ENCODE measurements around the gene VPS9D1.
A peak's percentile ranks its signal among the peaks of the same experiment; 100 is the strongest.

Gene VPS9D1

GRCh38 chr16:89711601-89712273 is 9.0 kb downstream of the VPS9D1 start:
- TF ChIP-seq TAF1 (IDR thresholded peaks at IDR 0.05; ENCODE audit: low read depth, low read length) = peak; percentile 61
- peak; percentile 60; the same call in 1 of the 2 replicates for TF ChIP-seq POLR2AphosphoS5 (IDR thresholded peaks at IDR 0.05; ENCODE audit: low read depth, low read length)
- TF ChIP-seq POU2F2 (IDR thresholded peaks at IDR 0.05; ENCODE audit: low read depth, low read length) = no peak
- peak; percentile 99 for DNase-seq (ENCODE audit: insufficient read length, low spot score)
- peak; percentile 72 for FAIRE-seq

GRCh38 chr16:89710709-89711564 is 9.8 kb downstream of the VPS9D1 start:
- no peak for FAIRE-seq
- no peak for TF ChIP-seq SPI1 (IDR thresholded peaks at IDR 0.05; ENCODE audit: low read depth, low read length)
- no peak for TF ChIP-seq TAF1 (IDR thresholded peaks at IDR 0.05; ENCODE audit: low read depth, low read length)
- TF ChIP-seq POU2F2 (IDR thresholded peaks at IDR 0.05; ENCODE audit: low read depth, low read length) = no peak
- TF ChIP-seq PAX5 (IDR thresholded peaks at IDR 0.05; ENCODE audit: insufficient read depth, low read length, severe bottlenecking) = no peak
- no peak for TF ChIP-seq POLR2AphosphoS5 (IDR thresholded peaks at IDR 0.05; ENCODE audit: low read depth, low read length)
- TF ChIP-seq POLR2A (IDR thresholded peaks at IDR 0.05; ENCODE audit: low read depth, low read length) = no peak
- no peak for DNase-seq (ENCODE audit: insufficient read length, low spot score)

- DNase-seq (ENCODE audit: insufficient read length, low spot score) (no peak), FAIRE-seq (no peak)
- TF ChIP-seq POU2F2 (IDR thresholded peaks at IDR 0.05; ENCODE audit: low read depth, low read length) (no peak), SPI1 (IDR thresholded peaks at IDR 0.05; ENCODE audit: low read depth, low read length) (no peak), PAX5 (IDR thresholded peaks at IDR 0.05; ENCODE audit: insufficient read depth, low read length, severe bottlenecking) (no peak), TAF1 (IDR thresholded peaks at IDR 0.05; ENCODE audit: low read depth, low read length) (no peak), POLR2AphosphoS5 (IDR thresholded peaks at IDR 0.05; ENCODE audit: low read depth, low read length) (no peak)
These were observed 10.8 kb downstream of the VPS9D1 start for GRCh38 chr16:89709716-89710432.

GRCh38 chr16:89709166-89709565 is 11.5 kb downstream of the VPS9D1 start:
- FAIRE-seq (no peak), DNase-seq (ENCODE audit: insufficient read length, low spot score) (no peak)
- TF ChIP-seq PAX5 (IDR thresholded peaks at IDR 0.05; ENCODE audit: insufficient read depth, low read length, severe bottlenecking) (no peak), POLR2AphosphoS5 (IDR thresholded peaks at IDR 0.05; ENCODE audit: low read depth, low read length) (no peak), TAF1 (IDR thresholded peaks at IDR 0.05; ENCODE audit: low read depth, low read length) (no peak), SPI1 (IDR thresholded peaks at IDR 0.05; ENCODE audit: low read depth, low read length) (no peak), POLR2A (IDR thresholded peaks at IDR 0.05; ENCODE audit: low read depth, low read length) (no peak), POU2F2 (IDR thresholded peaks at IDR 0.05; ENCODE audit: low read depth, low read length) (no peak)

- no peak for FAIRE-seq
- no peak for DNase-seq (ENCODE audit: insufficient read length, low spot score)
- TF ChIP-seq POLR2A (IDR thresholded peaks at IDR 0.05; ENCODE audit: low read depth, low read length) = no peak
- TF ChIP-seq POLR2AphosphoS5 (IDR thresholded peaks at IDR 0.05; ENCODE audit: low read depth, low read length) = no peak
- TF ChIP-seq POU2F2 (IDR thresholded peaks at IDR 0.05; ENCODE audit: low read depth, low read length) = no peak
- TF ChIP-seq TAF1 (IDR thresholded peaks at IDR 0.05; ENCODE audit: low read depth, low read length) = no peak
- no peak for TF ChIP-seq PAX5 (IDR thresholded peaks at IDR 0.05; ENCODE audit: insufficient read depth, low read length, severe bottlenecking)
- no peak for TF ChIP-seq SPI1 (IDR thresholded peaks at IDR 0.05; ENCODE audit: low read depth, low read length)
These were observed 12.2 kb downstream of the VPS9D1 start for GRCh38 chr16:89708481-89708931.

- DNase-seq (ENCODE audit: insufficient read length, low spot score) (no peak), FAIRE-seq (no peak)
- TF ChIP-seq POLR2AphosphoS5 (IDR thresholded peaks at IDR 0.05; ENCODE audit: low read depth, low read length) (no peak), PAX5 (IDR thresholded peaks at IDR 0.05; ENCODE audit: insufficient read depth, low read length, severe bottlenecking) (no peak), POU2F2 (IDR thresholded peaks at IDR 0.05; ENCODE audit: low read depth, low read length) (no peak), SPI1 (IDR thresholded peaks at IDR 0.05; ENCODE audit: low read depth, low read length) (no peak), TAF1 (IDR thresholded peaks at IDR 0.05; ENCODE audit: low read depth, low read length) (no peak), POLR2A (IDR thresholded peaks at IDR 0.05; ENCODE audit: low read depth, low read length) (no peak)
These were observed 13.0 kb downstream of the VPS9D1 start for GRCh38 chr16:89707695-89708094.

DNA sequence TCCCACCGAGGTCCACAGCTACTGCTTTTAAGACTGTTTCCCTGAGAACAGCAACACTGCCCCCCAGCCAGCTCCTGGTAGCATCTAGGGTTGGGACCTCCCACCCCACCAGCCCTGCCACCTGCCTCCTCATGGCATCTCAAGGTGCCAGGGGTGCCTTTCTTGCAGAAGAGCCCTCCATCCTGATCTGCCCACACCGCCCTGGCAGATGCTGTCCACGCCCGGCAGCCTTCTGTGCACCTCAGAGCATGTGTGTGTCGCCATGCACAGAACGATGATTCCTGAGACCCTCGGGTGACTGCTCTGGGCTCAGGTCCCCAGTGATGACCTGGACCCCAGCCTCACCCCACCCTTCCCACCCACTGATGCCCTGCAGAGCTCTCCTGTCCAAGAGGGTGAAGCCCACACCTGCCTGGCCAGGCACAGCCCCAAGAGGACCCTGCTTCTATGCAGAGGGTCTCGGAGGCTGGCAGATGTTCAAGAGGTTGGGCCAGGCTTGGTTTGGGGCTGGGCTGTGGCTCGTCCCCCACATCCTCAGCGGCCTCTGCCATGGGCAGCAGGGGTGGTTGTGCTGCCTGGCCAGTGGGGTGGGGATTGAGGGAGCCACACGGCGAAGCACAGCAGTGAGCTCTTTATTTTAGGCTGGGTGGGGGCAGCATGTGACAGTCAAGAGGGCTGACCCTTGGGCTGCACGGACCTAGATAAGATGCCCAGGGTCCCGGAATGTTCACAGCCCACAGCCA is 14.0 kb downstream of the VPS9D1 start:
- TF ChIP-seq POU2F2 (IDR thresholded peaks at IDR 0.05; ENCODE audit: low read depth, low read length) (no peak), POLR2A (IDR thresholded peaks at IDR 0.05; ENCODE audit: low read depth, low read length) (no peak), POLR2AphosphoS5 (IDR thresholded peaks at IDR 0.05; ENCODE audit: low read depth, low read length) (no peak), TAF1 (IDR thresholded peaks at IDR 0.05; ENCODE audit: low read depth, low read length) (no peak), SPI1 (IDR thresholded peaks at IDR 0.05; ENCODE audit: low read depth, low read length) (no peak), PAX5 (IDR thresholded peaks at IDR 0.05; ENCODE audit: insufficient read depth, low read length, severe bottlenecking) (no peak)
- FAIRE-seq = no peak
- DNase-seq (ENCODE audit: insufficient read length, low spot score) = no peak

- FAIRE-seq = no peak
- TF ChIP-seq PAX5 (IDR thresholded peaks at IDR 0.05; ENCODE audit: insufficient read depth, low read length, severe bottlenecking) = no peak
- no peak for TF ChIP-seq POU2F2 (IDR thresholded peaks at IDR 0.05; ENCODE audit: low read depth, low read length)
- no peak for TF ChIP-seq POLR2AphosphoS5 (IDR thresholded peaks at IDR 0.05; ENCODE audit: low read depth, low read length)
- no peak for TF ChIP-seq SPI1 (IDR thresholded peaks at IDR 0.05; ENCODE audit: low read depth, low read length)
- no peak for TF ChIP-seq TAF1 (IDR thresholded peaks at IDR 0.05; ENCODE audit: low read depth, low read length)
- TF ChIP-seq POLR2A (IDR thresholded peaks at IDR 0.05; ENCODE audit: low read depth, low read length) = no peak
- no peak for DNase-seq (ENCODE audit: insufficient read length, low spot score)
These were observed 15.7 kb downstream of the VPS9D1 start for GRCh38 chr16:89705006-89705405.

Data from GM12891 (cell line).